ENCODE results near the gene CACHD1.

CACHD1 gene

DNA sequence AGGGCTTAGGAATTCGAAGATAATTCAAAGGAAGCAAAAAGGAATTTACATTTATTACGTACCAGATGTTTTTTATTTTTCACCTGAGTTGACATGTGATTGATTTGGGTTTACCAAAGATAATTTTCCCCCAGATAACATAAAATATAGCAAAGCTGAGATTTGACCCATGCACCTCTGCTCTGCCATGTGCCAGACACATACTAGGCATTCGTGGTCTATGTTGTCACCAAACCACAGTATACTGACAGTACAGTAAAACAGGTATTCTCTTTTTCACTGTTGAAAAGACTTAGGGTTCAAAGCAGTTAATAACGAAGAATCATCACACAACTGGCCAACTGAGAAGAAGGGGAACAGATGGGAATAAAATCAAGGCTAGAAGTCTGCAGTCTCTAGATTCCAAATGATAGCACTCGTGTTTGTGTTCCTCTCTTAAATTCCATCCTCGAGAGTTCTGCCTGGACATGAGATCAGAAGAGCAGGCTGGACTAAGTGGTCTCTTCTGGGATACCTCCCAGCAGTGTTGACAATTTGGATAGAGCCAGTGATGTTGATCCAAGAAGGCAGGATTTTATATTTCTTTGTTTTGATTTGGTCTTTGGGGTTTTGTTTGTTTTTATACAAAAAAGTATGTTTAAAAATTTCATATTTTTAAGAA lies 189.7 kb downstream of the CACHD1 start:
- no peak for DNase-seq (ENCODE audit: low read depth)

DNA sequence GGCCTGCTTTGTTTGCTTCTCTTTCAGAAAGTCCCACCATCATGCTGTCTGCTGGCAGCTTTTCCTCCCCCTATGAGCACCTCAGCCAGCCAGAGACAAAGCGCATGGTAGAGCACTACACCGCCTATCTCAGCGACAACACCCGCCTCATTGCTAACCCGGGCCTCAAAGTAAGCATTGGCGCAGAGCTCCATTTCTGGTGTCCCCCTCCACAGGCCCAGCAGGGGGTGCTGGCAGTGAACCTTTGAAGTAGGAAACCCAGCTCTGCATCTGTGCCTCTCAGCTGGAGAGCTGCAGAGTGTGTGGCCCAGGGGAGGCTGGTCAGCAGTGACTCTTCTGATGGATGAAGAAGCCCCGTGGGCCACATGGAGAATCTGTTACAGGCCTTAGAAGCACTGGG lies 193.7 kb downstream of the CACHD1 start:
- DNase-seq (ENCODE audit: low read depth): no peak

DNA sequence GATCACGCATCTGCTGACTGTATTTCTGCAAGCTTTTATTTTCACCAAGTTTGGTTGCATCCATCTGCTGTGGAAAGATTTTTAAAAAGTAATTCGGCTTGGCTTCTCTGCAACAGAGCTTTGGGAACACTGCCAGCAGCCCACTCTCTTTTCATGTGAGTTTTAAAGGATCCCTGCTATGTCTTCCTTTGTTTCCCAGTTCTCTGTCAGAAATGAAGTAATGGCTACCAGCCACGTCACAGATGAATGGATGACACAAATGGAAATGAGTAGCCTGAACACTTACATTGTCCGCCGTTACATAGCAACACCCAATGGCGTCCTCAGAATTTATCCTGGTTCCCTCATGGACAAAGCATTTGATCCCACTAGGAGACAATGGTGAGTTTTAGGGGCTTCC lies 194.4 kb downstream of the CACHD1 start:
- DNase-seq (ENCODE audit: low read depth): no peak

DNA sequence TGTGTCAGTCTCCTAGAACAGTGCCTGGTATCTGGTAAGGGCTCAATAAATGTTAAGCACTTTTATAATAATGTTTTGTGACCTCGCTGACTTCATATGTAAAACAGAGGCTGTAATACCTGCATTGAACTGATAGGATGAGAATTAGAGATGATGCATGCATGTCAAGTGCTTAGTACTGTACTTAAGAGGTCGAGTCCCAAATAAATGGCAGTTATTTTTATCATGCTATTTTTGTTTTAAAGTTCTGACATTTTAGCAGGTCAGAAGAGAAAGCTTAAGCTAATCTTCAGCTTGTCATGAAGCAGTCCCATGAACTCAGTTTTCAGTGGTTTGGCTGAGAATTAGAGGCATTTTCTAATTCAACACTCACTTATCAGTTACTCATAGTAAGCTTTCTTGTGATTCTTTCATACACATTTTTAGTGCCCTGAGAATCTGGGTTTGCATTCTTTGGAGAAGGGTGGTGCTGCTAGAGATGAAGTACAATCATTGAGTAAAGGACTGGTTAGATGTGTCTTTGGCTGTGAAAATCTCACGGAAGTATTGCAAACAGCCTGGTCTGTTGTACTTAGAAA lies 199.3 kb downstream of the CACHD1 start:
- DNase-seq (ENCODE audit: low read depth): no peak

DNA sequence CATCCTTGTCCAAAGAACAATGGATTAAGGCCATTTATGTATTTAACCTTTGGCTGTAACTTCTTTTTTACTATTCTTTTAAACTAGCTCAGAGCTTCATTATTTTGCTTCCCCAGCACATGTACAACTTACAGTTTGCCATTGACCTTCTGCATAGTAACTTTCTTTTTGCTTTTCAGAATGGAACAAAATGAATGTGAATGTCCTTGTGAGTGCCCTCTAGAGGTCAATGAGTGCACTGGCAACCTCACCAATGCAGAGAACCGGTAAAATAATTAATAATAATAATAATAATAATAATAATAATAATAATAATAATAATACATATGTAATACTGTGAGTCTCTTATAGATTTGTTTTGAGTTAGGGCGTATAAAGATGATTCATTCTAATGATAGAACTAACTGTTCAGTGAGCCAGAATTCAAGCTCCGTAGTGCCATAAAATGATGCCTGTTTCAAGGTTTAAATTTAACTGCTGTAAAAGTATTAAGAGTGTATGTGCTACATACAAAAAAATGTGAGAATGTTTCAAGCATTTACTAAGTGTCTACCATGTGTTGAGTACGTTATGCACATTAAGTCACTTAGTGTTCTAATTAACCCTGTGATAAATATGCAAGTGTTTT lies 205.9 kb downstream of the CACHD1 start:
- no peak for DNase-seq (ENCODE audit: low read depth)

DNA sequence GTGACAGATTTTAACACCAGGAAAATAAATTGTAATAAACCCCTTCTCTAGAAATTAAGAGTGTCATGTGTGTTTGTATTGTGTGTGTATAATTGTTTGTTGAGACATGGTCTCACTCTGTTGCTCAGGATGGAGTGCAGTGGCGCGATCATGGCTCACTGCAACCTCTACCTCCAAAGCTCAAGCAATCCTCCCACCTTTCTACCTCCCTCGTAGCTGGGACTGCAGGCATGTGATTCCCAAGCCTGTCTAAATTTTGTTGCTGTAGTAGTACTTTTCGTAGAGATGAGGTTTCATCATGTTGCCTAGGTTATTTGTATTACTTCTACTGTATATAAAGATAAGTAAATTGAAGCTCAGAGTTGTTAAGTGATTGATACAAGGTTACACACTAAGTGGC lies 206.5 kb downstream of the CACHD1 start:
- DNase-seq (ENCODE audit: low read depth): no peak

DNA sequence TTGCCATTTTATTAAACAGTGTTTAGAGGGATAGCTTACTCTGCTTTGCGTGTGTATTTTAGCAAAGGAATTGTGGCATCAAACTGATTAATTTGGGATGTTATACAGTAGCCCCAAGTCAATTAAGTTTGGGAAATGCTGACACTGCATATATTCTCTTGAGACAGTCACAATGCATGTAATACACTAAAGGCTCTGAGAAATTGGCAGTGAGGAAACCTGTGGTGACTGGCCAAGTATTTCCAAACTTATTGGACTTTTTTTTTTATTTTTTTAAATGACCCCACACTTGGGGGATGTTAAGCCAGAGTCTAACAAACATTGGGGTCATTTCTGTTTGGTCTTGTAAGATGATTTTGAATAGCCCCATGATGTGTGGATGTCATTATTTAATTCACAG lies 207.6 kb downstream of the CACHD1 start:
- DNase-seq (ENCODE audit: low read depth): no peak

DNA sequence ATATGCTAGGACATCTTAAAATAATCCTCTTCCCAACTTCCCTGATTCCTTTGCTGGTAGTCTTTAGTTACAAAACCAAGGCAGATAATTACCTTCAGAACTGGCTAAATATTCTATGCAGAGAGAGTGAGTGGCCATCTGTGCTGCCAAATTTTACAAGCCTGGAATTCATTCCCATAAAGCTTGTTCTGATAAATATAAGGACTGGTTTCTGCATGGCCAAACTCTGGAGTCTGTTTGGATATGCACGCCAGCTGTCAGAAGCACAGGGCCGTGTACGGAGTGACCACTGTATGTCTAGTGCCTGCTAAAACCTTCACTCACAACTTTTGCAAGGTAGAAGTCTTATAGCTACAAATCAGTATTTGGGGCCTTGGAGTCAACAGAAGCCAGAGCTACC lies 208.4 kb downstream of the CACHD1 start:
- DNase-seq (ENCODE audit: low read depth): no peak

DNA sequence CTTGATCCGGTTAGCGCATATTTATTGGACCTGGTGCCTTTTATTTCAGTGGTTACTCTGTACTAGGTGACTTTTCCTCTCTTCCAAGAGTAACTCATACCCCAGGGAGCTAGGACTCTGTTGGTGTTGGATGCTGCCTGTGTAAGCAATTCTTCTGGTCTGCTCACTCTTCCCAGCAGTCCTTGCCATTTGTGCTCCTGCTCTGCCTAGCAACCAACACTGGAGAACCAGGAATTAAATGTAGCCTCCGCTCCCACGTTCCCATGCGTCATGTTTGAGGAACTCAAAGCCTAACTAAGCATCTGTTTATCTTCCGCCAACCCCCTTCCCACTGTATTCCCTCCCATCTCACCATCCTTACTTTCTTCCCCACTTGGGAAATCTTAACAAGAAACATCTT lies 209.2 kb downstream of the CACHD1 start:
- DNase-seq (ENCODE audit: low read depth): no peak

DNA sequence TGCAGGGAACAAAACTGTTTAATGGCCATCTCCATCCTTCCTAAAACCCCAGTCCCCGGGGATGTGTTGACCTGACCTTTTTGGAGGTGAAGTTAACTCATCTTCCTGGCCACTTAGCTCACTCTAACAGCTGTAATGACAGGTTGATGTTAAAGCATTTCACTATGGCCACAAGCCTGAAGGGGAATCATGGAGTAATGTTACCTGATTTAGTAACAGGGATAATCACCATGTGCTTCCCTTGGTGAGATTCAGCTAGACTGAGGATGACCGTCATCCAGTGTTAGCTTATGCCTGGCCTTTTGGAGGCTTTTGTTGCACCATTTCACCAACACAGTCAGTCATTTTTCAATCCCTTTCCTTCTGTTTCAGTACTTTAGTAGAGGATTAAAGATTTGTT lies 210.7 kb downstream of the CACHD1 start:
- no peak for DNase-seq (ENCODE audit: low read depth)

DNA sequence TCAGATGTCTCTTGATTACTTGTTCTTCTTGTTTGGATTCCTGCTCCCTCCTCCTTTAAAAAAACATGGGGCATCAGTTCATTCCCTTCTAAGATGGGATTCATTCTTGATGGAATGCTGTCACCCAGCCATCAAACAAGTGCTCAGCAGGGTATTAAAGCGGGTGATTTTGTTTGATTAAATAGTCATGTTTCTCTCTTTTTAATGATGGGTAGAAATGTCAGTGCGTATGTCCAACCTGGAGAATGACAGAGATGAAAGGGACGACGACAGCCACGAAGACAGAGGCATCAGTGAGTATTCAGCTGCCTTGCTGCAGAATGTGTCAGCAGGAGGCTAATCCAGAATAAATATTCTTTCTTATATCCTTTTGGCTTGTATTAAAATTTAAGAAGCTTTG lies 211.1 kb downstream of the CACHD1 start:
- DNase-seq (ENCODE audit: low read depth): no peak

DNA sequence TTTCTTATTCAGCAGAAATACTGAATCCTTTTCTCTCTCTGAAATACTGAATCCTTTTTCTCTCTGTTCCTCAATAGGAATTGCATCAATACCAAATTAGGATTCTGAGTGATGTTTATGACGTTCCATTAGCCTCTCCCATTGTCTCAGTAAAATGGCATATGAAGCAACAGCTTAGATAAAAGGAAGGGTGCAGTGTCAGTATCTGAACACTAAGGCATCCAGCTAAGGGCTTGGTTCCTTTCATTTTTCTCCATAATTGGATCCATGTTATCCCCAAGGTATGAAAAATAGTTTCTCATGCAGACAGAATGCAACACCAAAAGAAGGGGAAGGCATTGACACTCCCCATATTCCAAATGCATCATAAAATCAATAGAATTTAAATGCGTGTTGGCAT lies 213.5 kb downstream of the CACHD1 start:
- no peak for DNase-seq (ENCODE audit: low read depth)

DNA sequence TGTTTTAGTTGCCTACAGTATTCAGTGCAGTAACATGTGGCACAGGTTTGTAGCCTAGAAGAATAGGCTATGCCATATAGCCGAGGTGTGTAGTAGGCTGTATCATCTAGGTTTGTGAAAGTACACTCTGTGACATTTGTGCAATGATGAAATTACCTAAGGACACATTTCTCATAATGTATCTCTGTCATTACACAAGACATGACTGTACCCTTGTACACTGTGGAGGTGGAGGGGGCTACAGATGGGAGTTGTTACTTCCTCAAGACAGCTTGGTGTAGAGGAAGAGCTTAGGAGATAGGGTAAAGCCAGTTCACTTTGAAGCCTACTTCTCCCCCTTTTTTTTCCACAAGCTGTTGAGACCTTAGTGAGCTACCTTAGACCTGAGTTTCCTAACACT lies 215.3 kb downstream of the CACHD1 start:
- DNase-seq (ENCODE audit: low read depth): no peak

DNA sequence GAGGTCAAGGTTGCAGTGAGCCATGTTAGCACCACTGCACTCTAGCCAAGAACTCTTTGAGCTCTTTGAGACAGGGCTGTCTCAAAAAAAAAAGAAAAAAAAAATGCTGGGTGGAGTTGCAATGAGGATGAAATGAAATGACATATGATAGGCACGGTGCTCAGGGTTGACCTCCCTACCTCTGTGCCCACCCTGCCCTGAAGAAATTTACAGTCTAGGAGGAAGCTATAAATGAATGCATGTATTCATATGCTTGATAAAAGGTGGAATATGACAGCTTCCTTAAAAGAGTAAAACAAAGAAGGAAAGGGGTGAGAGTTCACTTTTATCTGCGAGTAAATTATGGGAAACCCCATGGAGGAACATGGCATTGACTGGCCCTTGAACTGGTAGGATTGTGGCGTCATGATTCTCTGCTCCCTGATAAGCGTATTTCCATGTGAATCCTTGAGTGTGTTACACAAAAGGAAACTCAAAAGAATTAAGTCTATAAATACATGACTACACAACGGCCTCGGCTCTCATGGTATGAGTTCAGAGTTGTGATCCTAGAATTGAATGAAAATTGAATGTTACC lies 215.9 kb downstream of the CACHD1 start:
- no peak for DNase-seq (ENCODE audit: low read depth)

DNA sequence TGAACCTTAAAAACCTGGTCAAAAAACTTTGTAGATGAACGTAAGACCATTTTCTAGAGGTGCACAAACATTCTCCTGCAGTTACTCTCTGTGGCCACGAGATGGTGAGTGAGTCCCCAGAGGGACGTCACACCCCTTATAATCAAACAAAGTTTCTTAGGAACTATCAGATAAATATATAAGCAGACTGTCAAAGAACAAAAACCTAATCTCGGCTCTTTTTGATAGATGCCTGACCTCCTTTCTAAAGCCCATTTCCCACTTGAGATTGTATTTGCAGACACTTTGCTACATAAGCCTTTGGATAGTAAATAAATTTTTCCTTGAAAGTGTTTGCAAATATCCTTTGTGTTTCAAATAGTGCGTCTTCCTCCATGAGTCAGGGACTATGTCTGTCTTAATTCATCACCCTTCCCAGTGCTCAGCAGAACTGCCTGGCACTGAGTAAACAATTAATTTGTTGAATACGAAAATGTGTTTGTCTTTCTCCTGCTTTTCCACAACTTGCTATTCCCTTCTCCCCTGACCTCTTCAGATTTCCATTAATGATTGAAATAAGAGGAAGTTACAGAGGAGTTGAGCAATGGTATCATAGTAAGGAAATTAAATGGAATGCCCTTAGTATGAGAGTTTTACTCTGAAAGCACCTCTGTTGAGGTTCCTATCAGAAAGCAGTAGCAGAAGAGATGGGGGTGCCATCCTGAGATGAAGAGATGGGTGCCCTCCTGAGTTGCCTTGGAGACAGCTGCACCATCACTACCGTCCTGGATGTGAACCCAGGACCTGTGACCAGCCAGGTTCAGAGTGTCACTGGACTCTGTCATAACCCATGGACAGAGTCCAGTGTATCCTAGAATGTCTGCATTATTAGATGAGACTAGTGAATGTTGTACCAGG lies 217.1 kb downstream of the CACHD1 start:
- DNase-seq (ENCODE audit: low read depth): no peak

DNA sequence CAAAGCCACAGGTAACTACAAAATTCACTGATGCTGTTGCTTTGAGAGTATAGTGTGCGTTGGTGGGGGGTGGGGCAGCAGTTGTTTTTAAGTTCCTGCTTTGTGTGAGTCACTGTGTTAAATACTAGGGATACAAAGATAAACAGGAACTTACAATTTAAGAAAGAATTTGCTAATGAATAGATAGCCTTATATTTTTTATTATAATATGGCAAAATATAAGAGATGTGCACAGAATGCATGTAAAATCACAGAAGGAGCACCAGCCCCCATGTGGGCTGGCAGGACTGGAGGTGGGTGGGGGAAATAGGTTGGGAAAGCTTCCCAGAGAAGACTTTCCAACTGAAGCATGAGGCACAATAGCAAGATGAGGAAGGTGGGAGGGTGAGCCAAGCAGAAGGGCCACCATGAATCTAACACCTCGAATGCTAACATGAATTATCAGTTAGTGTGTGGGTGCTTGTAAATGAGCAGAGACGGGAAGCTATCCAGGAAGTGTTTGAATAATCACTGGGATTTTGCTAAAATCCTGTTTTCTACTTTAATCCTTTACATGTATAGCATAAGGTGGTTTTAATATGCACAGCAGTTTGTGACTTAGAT lies 217.9 kb downstream of the CACHD1 start:
- DNase-seq (ENCODE audit: low read depth): no peak

DNA sequence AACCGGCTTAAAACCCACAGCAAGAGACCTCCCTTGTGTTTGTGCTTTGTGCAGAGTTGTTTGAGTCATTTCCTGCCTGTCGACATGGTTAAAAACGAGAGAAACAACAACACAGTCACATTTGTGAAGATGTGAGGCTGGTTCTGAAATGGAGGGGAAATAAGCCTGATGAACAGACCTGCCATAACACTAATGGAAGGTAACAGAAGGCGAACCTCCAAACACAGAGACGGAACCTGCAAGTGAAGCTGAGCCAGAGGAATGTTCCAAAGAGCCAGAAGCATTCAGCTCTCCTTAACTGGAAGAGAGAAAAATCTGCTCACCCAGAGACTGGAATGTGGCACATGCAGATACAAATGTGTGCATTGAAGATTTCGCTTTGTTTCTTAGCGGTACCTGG lies 221.7 kb downstream of the CACHD1 start:
- DNase-seq (ENCODE audit: low read depth): no peak

DNA sequence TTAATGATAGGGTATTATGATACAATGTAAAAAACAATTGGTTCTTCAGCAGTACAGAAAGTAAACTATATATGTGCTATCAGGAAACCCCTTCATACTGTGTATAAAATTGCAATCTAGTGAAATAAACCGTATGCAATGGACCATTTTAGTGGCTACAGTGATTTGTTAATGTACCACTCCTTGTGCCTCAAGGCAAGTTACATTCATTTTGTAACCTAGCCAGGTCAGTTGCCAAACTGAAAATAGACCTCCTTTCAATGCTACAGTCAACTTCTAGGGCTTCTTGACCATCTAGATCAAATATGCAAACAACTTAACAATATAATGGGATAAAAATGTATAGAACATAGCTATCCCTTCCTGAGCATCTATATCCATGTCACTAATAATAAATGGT lies 223.0 kb downstream of the CACHD1 start:
- DNase-seq (ENCODE audit: low read depth): no peak

DNA sequence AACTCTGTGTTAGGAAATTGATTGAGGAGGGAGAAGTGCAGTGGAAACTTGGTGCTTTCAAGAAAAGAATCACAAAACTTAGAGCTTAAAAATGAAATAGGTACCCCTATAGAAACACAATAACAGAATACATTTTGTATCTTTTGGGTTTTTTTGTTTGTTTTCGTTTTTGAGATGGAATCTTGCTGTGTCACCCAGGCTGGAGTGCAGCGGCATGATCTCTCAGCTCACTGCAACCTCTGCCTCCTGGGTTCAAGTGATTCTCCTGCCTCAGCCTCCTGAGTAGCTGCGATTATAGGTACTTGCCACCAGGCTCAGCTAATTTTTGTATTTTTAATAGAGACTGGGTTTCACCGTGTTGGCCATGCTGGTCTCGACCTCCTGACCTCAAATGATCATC lies 223.5 kb downstream of the CACHD1 start:
- DNase-seq (ENCODE audit: low read depth): no peak

DNA sequence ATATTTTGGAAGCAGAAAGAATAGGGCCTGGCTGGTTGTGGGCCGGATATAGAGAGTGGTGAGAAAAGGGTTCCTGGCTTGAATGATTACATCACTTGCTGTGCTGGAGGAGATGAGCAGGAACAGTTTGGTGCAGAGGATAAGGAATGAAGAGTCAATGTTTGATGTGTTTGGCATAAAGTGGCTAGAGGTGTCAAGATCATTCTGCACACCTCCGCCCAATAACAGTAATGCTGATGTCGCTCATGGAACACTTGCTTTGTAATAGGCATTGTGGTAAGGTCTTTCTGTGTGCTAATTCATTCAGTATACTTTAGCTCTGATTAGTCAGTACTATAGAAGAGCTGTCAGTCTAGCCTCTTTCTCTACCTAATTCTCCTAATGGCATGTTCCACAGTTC lies 226.9 kb downstream of the CACHD1 start:
- DNase-seq (ENCODE audit: low read depth): no peak

DNA sequence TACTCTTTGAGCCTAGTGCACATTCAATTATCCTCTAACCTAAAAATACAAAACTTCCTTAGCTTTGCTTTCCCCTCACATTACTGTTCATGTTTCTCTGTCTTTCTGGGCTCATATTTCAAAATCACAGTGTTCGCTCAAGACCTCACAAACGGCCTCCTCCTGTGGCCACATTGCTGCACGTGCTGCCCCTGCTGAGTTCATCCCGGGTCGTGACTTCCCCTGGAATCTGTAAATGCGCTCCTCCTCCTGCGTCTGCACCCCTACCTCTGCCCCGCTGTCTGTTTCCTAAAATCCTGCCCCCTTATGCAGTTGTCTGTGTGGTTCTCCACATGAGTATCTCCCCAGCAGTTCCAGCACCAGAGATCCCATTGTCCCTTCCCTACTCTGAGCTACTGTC lies 229.4 kb downstream of the CACHD1 start:
- no peak for DNase-seq (ENCODE audit: low read depth)

DNA sequence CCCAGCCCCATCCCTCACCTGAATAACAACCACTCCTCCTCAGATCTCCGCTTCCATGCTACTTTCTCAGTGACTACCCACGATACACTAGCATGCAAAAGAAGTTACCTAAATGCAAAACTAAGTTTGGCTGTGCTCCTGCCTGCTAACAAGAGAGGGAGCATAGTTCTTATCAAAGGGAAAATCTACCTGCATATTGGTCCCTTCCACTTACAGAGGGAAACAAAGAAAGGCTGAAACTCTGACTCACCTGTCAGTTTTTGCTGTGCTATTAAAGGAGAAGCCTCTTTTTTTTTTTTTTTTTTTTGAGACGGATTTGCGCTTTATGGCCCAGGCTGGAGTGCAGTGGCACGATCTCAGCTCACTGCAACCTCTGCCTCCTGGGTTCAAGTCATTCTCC lies 231.1 kb downstream of the CACHD1 start:
- no peak for DNase-seq (ENCODE audit: low read depth)

All from T follicular helper cell (primary cell).